T-helper 2 cell (primary cell): Measurements from ENCODE around the gene AK4.
A peak's percentile ranks its signal among the peaks of the same experiment; 100 is the strongest.

ENCODE experiments used
- DNase-seq, 5 experiments: peaks; one replicate each; pipeline versions ENCODE4 v3.0.0 to v3.0.0-alpha.2; 2012 to 2022

Gene AK4

DNA sequence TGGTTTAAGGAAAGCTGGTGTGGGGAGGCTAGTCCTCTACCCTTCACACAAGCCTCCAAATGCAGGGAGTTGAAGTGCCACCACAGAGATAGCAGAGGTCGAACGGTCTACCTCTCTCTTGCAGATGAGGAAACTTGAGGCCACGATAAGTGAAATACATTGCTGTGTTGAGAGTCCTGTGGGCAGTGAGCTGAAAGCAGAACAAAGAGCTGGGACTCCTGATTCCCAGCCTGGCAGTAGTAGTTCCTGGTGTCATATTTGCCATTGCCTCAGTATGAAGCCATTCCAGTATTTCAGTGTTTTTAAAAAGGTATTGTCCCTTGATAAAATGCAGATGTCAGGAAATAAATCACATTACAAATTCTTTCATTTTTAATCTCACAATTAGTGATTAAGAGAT, 28.6 kb downstream of the AK4 start:
- no peak for DNase-seq

DNA sequence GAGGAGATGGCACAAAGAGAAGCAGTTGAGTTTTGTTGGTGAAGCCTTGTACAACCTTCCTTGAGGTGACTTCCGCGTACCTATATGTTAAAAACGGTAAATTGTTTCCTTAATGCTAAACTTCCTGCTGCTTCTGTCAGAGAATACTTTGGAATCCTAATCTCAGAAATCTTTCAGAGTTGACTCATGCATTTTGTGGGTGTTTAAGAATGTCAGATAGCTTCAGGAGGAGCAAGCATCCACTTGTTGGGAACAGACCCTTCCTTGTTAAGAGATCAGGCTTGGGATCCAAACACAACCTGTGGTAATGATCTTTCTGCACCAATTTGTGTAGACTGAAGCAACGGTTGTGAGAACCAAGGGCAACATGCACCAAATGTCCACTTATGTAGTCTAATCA, 29.5 kb downstream of the AK4 start:
- no peak for DNase-seq

DNA sequence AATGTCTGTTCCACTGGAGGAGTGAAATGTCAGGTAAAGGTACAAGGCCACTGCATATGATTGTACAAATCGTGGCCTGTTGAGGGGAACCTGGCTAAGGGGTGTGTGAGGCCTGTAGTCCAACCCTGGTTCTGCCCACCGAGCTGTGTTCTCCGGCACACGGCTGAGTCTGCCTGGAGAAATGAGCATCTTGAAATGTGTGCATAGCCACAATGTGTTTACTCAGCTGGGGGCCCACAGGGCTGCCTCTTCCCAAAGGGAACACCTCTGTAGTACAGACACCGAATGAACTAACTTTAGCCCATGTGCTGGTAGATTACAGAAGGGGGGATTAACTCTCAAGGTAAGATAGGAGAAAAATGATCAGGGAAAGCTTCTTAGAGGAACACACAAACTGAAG, 30.2 kb downstream of the AK4 start:
- no peak for DNase-seq

DNA sequence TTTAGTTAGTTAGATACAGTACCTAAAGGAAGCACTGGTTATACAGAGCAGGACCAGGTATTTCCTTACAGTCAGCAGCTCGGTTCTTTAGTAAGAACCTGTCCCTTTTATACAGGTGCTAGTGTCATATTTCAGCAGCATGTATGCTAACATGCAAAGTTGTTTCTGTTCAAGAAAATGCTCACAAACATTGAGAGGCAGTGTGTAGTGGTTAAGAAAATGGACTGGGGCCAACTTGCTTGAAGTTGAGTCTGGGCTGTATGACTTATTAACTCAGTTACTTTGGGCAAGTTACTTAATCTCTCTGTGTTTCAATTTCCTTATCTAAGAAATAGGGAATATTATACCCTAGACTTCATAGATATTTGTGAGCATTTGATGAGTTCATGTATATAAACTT, 31.1 kb downstream of the AK4 start:
- DNase-seq: no peak

DNA sequence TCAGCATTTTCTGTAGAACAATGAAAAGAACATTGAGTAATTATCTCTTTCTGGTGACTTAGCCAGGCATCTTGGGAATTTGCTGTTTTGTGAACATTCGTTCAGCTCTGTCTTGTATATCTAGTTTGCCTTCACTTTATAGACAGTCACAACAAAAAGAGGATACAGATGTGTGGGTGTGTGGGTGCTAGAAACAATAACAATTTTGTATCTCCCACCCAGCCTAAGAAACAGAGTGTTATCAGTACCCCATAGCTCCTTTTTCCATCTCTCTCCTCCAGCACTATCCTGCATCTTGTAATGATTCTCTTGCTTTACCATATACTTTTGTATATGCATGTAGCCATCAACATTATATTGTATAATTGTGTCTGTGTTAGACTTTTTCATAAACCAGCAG, 33.0 kb downstream of the AK4 start:
- DNase-seq: no peak

DNA sequence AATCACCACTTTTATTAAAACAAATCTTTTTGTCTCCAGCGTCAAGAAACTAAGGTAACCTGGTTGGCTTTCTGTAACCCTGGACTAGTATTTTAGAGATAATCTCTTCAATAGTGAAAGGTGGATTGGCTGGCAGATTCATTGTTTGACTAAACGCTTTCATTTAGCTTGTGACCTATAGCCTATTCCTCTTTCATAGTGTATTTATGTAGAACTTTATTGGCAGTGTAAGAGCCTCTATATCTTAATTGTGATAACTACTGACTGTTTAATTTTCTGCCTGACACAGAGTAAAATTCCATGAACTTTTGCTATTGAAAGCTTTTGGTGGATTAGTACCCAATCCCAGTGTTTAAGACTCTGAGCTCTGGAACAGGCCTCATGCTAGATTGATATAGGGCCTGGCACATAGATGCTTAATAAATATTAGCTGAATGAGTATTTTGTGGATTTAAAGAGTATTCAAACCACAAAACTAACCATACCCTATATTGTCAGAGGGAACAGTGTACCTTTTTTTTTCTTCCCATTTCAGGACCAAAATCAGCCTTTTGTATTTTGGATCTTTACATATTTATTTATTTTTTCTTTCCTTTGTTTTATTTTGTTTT, 34.8 kb downstream of the AK4 start:
- DNase-seq: no peak

DNA sequence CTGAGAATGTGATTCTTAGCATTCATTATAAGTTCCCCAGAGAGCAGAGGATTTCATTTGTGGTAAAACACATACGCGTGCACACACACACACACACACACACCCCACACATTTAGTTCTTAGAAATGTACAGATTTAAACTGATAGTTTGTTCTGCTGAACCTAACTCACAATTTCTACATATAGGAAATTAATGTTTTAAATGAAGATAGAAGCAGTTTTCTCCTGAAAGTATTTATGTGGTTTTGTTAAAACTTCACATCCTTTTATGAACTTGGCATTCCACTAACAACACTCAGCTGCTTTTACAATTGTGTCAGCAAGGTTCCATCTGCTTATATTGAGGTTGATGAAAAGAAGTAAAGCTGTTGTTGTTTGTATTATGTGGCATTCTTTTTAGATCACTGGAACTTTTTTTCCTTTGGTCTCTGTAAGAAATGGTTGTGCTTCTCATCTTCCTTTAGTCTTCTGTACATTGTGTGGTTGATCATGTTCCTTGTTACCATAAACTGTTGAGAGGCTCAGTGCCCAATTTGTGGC, 41.6 kb downstream of the AK4 start:
- peak in 1 of 5 experiments; percentile 44 for DNase-seq

DNA sequence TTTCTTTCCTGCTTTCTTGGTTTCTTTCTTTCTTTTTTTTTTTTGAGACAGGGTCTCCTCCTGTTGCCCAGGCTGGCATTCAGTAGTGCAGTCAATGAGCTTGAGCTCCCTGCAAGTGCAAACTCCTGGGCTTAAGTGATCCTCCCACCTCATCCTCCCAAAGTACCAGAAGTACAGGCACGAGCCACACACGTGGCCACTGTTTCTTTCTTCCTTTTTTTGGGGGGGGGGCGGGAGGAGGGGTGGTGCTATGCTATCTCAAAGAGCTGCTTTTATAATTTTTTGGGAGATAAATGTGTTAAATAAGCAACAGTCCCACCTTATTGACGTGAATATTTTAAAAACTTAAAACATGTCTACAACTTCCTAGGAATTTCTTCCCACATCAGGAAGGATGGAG, 42.2 kb downstream of the AK4 start:
- no peak for DNase-seq

DNA sequence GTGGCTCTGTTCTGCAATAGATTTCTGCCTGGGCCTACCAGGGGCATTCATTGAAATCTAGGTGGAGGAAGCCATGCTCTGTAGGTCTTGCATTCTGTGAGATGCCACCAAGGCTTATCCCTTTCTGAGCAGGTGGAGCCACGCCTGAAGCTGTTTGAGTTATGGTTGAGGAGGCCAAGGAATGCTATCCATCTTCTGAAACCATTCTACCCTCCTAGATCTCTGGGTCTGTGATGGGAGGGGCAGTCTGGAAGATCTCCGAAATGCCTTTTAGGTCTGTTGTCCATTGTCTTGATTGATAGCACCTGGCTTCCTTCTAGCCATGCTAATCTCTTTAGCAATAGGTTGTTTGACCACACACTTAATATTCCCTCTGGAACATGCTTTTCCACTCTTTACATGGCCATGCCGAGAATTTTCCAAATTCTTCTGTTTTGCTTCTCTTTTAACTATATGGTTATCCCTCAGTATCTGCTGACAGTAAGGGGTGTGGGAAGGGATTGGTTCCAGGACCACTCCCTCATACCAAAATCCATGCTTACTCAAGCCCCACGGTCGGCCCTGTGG, 45.2 kb downstream of the AK4 start:
- no peak for DNase-seq

DNA sequence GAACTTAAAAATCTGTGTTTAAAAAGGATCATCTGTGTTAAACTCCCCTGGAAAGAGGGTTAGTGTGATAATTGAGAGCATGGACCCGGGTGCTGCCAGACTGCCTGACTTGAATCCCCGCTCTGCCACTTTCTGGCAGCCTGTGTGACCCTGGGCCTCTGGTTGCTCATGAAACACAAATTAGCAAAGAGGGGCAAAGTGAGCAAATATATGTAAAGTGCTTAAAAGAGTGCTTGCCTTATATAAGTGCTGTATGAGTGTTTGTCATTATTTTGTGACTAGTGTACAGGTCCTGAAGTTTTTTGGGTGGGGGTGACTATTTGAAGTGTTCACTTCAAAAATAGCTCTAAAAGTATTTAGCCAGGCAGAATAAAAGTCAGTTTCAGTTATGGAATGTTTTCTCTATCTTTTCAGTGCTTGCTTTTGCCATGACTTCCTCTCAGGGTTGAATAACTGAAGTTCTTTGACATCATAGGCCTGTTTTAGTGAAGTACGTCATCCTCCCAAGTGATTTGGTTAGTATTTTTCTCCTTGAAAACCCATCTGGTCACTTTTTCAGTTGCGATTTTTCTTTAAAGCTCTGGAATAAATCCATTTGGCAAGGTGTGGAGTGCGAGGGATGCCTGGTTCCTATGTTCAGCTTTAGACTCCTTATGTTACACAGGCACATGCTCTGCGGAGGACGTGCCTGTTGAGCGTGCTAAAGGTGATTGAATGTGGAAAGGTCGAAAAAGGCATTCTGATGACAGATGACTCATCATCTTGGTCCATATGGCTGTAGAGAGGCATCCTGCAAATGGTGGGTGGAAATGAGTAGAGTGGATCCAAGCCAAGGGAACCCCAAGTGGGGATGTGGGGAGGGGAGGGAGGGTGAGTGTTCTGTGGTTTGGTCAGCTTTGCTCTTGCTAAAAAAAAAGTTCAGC, 47.8 kb downstream of the AK4 start:
- DNase-seq: no peak

DNA sequence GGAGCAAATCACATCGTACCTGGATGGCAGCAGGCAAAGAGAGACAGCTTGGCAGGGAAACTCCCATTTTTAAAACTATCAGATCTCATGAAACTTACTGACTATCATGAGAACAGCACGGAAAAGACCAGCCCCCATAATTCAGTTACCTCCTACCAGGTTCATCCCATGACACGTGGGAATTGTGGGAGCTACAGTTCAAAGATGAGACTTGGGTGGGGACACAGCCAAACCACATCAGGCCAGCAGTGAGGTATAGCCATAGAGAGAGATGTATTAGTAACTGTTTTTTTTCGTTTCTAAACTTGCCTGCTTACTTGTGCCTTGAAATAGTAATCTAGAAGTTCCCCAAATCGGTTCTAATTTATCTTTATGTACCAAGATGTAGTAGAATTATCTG, 48.9 kb downstream of the AK4 start:
- no peak for DNase-seq

DNA sequence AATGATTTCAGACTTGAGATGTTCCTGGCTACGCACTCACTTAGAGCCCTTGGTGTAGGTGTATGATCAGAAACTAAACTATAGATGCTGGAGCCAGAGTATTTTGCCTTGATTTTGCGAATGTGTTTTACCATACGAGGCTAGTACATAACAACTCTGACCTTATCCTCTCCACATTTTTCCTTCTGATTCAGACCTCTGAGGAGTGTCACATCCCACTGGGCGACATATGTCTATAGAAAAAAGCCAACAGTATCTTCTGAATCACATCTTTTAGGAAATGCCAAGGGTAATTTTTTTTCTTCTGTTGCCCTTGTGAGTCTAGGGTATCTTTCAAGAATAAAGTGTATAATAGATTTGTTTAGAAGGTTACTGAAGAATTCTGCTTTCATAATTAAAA, 49.6 kb downstream of the AK4 start:
- DNase-seq: no peak

DNA sequence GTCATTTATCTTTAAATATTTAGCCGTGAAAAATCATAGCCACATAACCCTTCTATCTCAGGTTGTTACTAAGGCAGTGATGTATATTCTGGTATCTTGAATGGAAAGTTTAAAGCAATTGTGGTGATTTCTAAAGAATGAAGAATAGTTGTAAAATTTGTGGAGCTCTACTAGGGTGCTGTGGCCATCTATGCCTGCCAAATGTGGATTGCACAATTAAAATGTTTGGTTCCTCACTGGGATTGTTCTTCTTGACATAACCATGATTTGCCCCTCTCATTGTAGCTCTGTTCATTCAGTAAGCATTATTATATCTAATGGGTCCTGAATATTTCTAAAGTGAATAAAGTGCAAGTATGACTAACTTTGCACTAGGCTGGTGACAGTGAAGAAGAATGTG, 50.1 kb downstream of the AK4 start:
- DNase-seq: no peak

DNA sequence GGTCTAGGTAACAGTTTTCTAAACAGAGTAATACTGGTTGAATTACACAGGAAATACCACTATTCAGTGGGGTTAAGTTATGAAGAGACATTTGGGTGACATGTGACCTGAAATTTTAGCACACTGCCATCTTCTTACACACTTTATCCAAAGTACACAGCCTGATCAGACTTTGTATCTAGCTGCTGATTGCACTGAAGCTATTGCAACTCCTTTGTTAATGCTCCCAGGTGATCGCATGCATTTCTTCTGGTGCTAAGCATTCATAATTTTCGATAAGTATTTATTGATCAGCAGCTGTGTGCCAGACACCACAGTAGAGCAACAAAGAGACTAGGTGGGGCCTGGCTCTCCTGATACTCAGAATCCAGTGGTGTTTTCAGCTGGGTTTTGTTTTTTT, 52.4 kb downstream of the AK4 start:
- DNase-seq: no peak

DNA sequence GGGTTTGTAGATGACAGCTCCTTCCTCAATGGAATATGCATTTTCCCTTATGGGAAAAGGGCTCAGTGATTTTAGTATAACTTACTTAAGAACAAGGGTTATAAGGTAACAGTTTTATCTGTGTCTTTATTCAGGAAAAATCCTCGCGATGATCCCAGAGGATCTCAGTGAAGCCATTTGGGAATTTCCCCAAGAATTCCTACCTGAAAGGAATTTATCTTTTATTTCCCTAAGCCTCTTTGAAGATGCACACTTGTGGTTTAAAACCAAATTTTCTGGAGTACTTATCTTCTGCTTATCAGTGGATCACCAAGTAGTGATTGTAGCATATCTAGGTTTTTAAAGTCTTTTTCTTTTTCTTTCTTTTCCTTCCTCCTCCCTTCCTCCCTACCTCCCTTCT, 58.8 kb downstream of the AK4 start:
- no peak for DNase-seq

DNA sequence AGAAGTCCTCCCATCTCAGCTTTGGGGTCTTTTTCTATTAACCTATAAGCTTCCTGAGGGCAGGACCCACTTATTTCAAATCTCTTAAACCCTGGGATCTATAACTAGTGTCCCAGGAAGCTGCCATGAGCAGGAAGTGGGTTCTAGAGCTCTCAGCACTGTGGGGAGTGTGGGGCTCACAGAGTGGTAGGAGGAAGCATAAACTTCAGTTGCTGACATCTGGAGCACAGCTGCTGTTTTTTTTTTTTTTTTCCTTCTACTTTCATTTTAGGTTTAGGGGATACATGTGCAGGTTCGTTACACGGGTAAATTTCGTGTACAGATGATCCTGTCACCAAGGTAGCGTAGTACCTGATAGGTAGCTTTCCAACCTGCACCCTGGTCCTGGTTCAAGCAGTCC, 59.3 kb downstream of the AK4 start:
- DNase-seq: peak in 1 of 5 experiments; percentile 35

DNA sequence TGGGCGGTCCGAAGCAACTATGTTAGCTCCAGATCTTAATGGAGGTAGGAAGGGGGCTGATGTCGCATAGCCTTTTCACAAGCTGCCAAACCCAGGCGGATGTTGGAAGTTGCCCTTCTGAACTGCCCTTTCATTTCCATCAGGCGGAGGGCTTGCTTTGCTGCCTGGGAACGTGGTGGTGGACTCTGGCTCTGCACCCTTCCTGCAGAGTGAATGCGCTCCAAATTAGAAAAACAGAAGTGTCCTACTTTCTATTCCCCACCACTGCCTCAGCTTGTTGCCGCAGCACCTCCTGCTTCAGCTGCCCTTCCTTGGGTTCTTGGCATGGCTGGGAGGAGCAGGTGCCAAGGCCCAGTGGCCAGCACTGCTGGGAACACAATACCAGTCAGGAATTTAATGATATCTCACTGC, 60.6 kb downstream of the AK4 start:
- no peak for DNase-seq

DNA sequence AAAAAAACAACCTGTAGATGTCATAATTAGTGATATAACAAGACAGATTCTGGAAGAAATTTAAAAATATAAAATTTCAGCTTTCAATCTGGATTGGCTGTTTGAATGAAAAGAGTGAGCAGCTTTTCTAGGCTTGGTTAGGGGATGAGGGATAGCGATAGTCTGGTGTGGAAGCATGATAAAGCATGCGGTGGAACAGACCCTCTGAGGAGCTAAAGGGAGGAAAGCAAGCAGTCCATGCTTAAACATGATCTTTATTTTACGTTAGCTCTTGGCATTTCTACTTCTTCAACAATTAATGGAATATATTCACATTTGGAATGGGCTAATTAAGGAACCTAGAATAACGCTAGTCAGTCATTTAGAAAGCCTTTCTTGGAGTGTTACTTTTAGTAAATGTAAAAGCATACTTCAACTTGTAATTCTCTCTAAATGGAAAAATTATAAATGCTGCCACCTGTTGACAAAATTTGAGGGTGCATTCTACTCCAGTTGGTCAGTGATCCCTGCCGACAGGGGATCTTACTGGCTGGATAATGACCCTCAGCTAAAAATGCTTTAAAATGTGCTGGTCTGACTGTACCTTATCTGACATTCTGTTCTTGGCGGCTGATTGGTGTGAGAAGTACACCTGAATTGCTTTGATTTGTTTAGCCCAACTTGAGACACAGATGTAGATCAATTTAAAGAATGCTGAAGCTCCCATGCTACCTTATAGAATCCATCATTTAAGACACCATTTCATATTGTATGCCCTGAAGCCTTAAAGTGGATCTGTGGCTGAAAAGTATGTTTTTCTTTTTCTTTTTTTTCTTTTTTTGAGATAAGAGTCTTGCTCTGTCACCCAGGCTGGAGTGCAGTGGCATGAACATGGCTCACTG, 61.2 kb downstream of the AK4 start:
- no peak for DNase-seq

DNA sequence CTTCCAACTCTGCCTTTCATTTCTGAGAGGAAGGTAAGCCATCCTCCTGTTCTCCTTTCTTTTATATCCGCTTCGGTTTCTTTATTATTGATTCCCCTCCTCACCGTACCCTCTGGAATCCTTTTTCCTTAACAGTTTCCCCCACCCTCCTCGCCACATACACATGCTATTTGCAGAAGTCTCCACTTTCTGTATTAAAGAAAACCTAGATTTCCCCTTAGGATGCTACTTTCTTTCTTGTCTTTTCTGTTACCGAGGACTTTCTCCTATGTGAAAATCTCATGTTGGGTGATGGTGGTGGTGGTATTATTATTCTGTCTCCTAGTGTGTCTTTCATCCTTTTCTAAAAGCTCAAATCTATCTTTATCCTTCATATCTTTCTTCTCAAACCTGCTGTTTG, 62.3 kb downstream of the AK4 start:
- DNase-seq: no peak

DNA sequence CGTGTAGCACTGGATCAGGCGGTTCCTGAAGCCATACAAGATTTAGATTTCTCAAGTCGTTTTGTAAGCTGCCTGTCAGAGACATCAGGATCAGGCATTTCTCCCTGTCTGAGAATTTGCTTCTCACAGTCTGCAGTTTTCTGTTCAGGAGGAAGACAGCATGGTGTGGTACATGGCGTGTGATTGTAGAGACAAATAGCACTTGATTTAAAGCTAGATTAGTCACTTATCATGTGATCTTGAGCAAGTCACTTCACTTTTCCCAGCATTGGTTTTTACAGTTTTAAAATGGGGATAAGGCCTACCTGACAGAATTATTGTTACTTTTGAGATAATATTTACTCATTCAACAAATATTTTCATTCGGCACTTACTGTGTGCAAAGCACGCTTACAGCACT, 63.3 kb downstream of the AK4 start:
- no peak for DNase-seq

DNA sequence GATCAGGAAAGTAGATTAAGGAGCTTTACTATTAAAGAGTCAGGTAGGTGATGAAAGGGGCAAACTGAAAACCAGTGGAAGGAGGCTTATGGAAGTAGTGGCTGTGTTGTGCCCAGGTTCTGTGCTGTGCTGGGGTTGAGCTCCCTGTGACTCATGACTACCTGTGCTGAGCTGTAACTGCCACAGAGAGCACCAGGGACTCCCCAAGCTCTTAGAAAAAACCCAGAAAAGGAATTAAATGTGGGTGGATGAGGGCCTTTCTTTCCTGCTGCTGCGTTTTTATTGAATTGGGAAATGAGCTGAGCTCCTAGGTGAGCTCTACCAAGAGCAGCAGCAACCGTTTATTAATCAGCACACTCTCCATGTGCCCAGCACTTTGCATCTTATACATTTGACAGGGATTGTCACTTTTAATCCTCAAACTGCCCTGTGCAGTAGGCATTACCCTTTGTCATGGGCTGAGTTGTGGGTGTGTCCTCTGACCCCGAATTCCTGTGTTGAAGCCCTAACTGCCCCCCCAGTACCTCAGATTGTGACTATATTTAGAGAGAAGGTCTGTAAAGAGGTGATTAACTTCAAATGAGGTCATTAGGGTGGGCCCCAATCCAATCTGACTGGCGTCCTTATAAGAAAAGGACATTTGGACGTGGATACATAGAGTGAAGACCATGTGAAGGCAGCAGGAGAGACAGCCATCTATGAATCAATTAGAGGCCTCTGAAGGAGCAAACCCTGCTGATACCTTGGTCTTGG, 65.4 kb downstream of the AK4 start:
- DNase-seq: no peak
